ENCODE data around the gene UBE2G1. TPM values are rescaled to one million over a fixed set of nuclear protein-coding genes. Genes with fewer than 3 reads are reported as not detected.

Gene UBE2G1
- total and polyA plus RNA-seq, 10 of the 15 experiments (the other 5 are each of a cell fraction or from before 2014, with no cell fraction given), result 24.4 to 139 (median 77.4) TPM

DNA sequence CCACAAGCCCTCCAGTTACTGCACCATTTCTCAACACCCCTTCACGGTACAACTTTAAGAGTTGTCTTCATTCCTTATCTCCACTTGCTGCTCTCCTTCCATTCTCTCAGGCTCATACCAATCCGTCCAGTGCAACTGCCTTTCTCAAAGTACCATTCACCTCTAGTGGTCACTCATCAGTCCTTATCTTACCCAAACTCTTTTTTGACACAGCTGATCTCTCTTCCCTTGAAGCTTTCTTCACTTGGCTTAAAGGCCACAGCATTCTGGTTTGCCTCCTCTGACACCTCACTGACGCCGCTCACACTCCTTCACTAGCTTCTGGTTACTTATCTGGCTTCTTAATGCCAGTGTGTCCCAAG lies 24.9 kb downstream of the UBE2G1 start:
- DNase-seq (ENCODE audit: low read depth, low spot score) (no peak), ATAC-seq (peak; percentile 59), FAIRE-seq (no peak)
- peaks cover 34% of the 10 kb centered on the region for H3K4me1 ChIP-seq (ENCODE audit: control insufficient read depth, insufficient read depth, low read length)
- peak overlapping the region; percentile 23 for H3K27ac ChIP-seq (ENCODE audit: control insufficient read depth, insufficient read depth)
- in situ Hi-C loops (cut with MboI), result no loop called here
- intact Hi-C loops (cut with micrococcal nuclease; ENCODE audit: unreplicated experiment), result no loop called here
- peaks cover 90% of the 10 kb centered on the region for H3K79me2 ChIP-seq (ENCODE audit: control insufficient read depth, insufficient read depth, low read length)
- H2AFZ ChIP-seq (ENCODE audit: control insufficient read depth, low read depth, low read length), result no peak overlapping the region
- BruUV-seq (replicated peaks), result TSS peak; percentile 22
- no peaks in the 10 kb centered on the region for H3K9me3 ChIP-seq (replicated peaks; ENCODE audit: control insufficient read depth, insufficient read depth, low read length)
- H3K9ac ChIP-seq (ENCODE audit: control insufficient read depth, insufficient read depth, low read length), result no peak overlapping the region
- 73% methylated on average over 4 of the region's 4 CpGs for WGBS (ENCODE audit: insufficient coverage, insufficient replicate concordance, low lambda C conversion rate, missing lambda C conversion rate)
- H3K27me3 ChIP-seq (replicated peaks in 1 of 2; ENCODE audit: control insufficient read depth in 2 of 2, insufficient read depth in 2 of 2, low read length in 1 of 2), result no peaks in the 10 kb centered on the region
- H3K36me3 ChIP-seq (ENCODE audit: control insufficient read depth in 2 of 2, insufficient read depth in 2 of 2, low read length in 1 of 2), result peaks cover 0 to 7% of the 10 kb centered on the region in 2 experiments; a peak in 3 of 4 replicates
- H4K20me1 ChIP-seq (ENCODE audit: control insufficient read depth, insufficient read depth), result no peaks in the 10 kb centered on the region; the same call in 1 of the 2 replicates
- TF ChIP-seq HDGF (IDR thresholded peaks at IDR 0.05) (peak; percentile 74), RUNX3 (IDR thresholded peaks at IDR 0.05; ENCODE audit: low read length) (peak; percentile 10; the same call in 1 of the 2 replicates), SREBF1 (IDR thresholded peaks at IDR 0.05; ENCODE audit: low read length) (no peak), ELK1 (IDR thresholded peaks at IDR 0.05; ENCODE audit: low read depth, low read length) (no peak), ETV6 (conservative IDR thresholded peaks at IDR 0.05 in 1 of 2, IDR thresholded peaks at IDR 0.05 in 1 of 2; ENCODE audit: borderline replicate concordance in 1 of 2, low read depth in 1 of 2) (no peak), MLLT1 (IDR thresholded peaks at IDR 0.05) (0 out of 2 replicates have a peak, but pooled peaks have one; percentile 27), CEBPZ (IDR thresholded peaks at IDR 0.05; ENCODE audit: low read depth, low read length) (no peak), GATAD2B (conservative IDR thresholded peaks at IDR 0.05; ENCODE audit: low read depth) (no peak)
- TF ChIP-seq, protein P1, sequence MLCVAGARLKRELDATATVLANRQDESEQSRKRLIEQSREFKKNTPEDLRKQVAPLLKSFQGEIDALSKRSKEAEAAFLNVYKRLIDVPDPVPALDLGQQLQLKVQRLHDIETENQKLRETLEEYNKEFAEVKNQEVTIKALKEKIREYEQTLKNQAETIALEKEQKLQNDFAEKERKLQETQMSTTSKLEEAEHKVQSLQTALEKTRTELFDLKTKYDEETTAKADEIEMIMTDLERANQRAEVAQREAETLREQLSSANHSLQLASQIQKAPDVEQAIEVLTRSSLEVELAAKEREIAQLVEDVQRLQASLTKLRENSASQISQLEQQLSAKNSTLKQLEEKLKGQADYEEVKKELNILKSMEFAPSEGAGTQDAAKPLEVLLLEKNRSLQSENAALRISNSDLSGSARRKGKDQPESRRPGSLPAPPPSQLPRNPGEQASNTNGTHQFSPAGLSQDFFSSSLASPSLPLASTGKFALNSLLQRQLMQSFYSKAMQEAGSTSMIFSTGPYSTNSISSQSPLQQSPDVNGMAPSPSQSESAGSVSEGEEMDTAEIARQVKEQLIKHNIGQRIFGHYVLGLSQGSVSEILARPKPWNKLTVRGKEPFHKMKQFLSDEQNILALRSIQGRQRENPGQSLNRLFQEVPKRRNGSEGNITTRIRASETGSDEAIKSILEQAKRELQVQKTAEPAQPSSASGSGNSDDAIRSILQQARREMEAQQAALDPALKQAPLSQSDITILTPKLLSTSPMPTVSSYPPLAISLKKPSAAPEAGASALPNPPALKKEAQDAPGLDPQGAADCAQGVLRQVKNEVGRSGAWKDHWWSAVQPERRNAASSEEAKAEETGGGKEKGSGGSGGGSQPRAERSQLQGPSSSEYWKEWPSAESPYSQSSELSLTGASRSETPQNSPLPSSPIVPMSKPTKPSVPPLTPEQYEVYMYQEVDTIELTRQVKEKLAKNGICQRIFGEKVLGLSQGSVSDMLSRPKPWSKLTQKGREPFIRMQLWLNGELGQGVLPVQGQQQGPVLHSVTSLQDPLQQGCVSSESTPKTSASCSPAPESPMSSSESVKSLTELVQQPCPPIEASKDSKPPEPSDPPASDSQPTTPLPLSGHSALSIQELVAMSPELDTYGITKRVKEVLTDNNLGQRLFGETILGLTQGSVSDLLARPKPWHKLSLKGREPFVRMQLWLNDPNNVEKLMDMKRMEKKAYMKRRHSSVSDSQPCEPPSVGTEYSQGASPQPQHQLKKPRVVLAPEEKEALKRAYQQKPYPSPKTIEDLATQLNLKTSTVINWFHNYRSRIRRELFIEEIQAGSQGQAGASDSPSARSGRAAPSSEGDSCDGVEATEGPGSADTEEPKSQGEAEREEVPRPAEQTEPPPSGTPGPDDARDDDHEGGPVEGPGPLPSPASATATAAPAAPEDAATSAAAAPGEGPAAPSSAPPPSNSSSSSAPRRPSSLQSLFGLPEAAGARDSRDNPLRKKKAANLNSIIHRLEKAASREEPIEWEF (IDR thresholded peaks at IDR 0.05; ENCODE audit: insufficient replicate concordance, low read depth, low read length), result no peak
- ChIA-PET CTCF (interaction anchor here (0.7 to 1.4 kb wide), 7 partner anchors 9 to 71 kb away, joined by 3 to 6 read pairs (median 3); no protein-coding TSS in a partner anchor), POLR2A (interaction anchor here (0.6 to 1.1 kb wide), 5 partner anchors 10 to 91 kb away, joined by 3 to 8 read pairs (median 4); partner anchors contain the start of gene ANKFY1), SMC1A (ENCODE audit: uncharacterized antibody, unreplicated experiment) (interaction anchor here (1.2 to 3.7 kb wide), 4 partner anchors 9 to 126 kb away, joined by 3 to 16 read pairs (median 4); no protein-coding TSS in a partner anchor), RAD21 (ENCODE audit: unreplicated experiment) (interaction anchor here (0.9 kb wide), 1 partner anchor 22 kb away, joined by 5 read pairs; no protein-coding TSS in a partner anchor)
- peak overlapping the region; percentile 53 for H3K4me2 ChIP-seq (ENCODE audit: control insufficient read depth, insufficient read depth)
- H3K4me3 ChIP-seq, result peak overlapping the region; percentile 11; the same call in 1 of the 2 replicates
